Testis (tissue), 2 donors: ENCODE measurements around the gene UVRAG.

Source experiments
- POLR2A ChIP-seq: fragments of 450-650 bp; IDR thresholded peaks from one replicate; pipeline ENCODE4 v1.6.1; 2017; ENCODE audit warnings: antibody characterized with exemption, mild to moderate bottlenecking, moderate library complexity
- TF ChIP-seq, protein P1 (sequence below), 3 experiments: fragments of 450-650 bp in 2 of 3; fragments of 200-600 bp in 1 of 3; sonication (generic) in 1 of 3; IDR thresholded peaks; one replicate each; pipeline ENCODE4 v1.5.1; 2016 to 2019; ENCODE audit warnings: antibody characterized with exemption in 3 of 3, mild to moderate bottlenecking in 2 of 3, moderate library complexity in 1 of 3

DNA sequence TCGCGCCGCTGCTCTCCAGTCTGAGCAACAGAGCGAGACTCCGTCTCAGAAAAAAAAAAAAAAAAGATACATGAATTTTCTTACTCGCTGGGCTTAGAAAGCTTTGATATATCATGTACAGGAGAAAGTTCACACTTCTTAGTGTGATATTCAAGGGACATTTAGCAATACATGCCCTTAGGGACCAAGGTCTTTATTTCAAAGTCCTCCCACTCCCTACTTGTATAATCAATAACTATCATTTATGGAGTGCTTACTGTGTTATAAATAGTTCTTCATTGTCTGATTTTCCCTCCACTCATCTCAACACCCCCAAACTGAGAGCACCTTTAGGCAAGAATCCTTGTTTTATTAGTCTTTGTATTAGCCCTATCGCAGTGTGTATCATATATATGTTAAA is 103.3 kb downstream of the UVRAG start:
- TF ChIP-seq, protein P1, sequence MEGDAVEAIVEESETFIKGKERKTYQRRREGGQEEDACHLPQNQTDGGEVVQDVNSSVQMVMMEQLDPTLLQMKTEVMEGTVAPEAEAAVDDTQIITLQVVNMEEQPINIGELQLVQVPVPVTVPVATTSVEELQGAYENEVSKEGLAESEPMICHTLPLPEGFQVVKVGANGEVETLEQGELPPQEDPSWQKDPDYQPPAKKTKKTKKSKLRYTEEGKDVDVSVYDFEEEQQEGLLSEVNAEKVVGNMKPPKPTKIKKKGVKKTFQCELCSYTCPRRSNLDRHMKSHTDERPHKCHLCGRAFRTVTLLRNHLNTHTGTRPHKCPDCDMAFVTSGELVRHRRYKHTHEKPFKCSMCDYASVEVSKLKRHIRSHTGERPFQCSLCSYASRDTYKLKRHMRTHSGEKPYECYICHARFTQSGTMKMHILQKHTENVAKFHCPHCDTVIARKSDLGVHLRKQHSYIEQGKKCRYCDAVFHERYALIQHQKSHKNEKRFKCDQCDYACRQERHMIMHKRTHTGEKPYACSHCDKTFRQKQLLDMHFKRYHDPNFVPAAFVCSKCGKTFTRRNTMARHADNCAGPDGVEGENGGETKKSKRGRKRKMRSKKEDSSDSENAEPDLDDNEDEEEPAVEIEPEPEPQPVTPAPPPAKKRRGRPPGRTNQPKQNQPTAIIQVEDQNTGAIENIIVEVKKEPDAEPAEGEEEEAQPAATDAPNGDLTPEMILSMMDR (IDR thresholded peaks at IDR 0.05): no peak
- no peak for TF ChIP-seq POLR2A
